C1 segment of cervical spinal cord (tissue), 14 donors: ENCODE measurements around the gene GBE1.

Source experiments
- DNase-seq, 14 donors: peaks; one replicate each; lab custom pipeline; 2025; lab: John Stamatoyannopoulos, UW

Gene GBE1

DNA sequence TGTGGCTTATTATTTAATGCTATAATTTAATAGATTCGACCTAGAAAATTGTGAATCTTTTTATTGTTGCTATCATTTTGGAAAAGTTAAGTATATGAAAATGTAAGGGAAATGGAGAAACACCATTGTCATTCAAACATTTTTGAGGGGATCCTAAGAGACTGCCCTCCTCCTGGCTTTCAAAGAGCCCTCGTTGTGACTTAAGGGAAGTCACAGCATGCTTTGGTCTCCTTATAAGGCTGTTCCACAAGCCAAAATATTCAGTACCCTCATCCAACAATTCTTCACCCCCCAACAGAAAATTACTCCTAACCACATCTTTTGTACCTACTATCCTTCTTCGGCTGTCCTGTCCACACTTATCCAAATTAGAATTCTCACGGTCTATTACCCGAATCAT lies 140.2 kb downstream of the GBE1 start:
- no peak for DNase-seq

DNA sequence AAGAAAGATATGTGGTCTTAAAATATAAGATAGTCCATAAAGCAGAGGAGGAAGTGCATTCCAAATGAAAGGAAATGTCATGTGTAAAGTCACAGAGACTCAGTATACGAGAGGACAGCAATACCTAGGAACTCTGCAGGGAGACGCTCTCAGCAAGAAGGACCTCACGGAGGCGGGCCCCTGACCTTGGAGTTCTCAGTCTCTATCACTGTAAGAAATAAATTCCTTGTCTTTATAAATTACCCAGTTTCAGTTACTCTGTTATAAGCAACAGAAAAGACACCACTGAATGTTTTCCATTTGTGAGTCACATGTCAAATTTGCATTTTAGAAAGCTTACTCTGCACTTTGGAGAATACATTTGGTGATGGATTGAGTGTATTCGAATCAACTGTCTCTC lies 140.6 kb downstream of the GBE1 start:
- no peak for DNase-seq

DNA sequence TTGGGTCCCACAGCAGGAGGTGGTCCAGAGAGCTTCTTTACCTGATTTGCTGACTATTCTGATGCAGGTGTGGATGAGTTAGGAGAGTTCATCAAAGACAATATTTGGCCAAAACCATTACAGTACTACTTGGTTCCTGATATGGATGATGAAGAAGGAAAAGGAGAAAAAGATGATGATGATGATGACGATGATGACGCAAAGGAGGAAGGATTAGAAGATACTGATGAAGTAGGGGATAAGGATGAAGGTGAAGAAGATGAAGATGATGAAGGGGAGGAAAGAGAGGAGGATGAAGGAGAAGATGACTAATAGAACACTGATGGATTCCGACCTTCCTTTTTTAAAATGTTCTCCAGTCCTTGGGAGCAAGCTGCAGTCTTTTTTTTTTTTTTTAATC lies 148.7 kb downstream of the GBE1 start:
- DNase-seq, result no peak

DNA sequence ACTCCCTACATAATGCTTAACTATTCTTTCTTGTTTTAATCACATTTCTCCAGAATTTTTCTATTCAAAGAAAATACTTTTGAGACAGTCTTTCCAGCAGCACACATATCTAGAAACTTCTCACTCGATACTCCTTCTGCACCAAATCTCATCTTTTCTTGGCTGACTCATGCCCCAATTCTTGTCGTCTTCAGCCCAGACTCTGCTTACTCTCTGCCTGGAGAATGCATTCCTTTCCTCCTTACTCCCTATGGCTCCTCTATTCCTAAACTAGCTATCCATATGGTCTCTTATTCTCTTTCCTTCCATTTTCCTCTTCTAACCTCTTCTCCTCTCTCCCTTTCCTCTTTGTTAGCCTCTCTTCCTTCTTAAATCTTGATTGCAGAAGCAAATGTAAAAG lies 158.7 kb downstream of the GBE1 start:
- DNase-seq, result no peak

DNA sequence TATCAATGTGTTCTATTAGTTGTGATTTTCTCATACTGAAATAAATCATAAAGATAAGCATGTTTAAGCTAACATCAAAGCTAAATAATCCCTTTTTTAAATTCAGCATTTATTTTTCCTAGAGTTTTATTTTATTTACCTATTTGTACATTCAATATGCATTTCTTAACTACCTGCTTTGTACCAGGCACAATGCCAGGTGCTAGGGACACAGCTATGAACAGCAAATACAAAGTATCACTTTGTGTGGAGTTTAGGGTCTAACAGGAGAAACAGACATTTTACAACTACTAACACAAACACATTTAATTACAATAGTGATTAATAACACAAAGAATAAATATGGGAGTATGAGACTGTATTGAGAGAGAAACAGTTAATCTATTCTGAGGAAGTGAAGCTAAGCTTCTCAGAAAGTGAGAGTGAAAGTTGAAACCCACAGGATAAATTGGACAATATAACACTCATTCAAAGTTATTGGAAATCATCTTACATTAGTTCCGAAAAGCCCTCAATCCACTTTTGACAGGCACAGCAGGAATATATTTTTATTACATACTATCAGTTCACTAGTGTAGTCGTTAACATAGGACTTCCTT lies 159.6 kb downstream of the GBE1 start:
- DNase-seq, result no peak

DNA sequence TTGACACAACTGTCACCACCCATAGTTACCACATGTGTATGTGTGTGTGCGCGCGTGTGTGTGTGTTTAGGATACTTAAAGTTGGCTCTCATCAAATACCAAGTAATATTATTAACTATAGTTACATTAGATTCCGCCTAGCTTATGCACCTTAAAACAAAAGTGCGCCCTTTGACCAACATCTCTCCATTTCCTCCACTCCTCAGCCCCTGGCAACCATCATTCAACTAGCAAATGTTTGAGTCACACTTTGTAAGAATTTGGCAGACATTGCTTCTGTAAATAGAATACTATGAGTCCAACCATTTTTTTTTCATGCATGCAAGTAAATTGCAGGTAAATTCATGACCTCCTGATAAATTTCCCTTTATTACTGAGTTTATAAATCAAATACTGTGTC lies 169.3 kb downstream of the GBE1 start:
- DNase-seq, result no peak

DNA sequence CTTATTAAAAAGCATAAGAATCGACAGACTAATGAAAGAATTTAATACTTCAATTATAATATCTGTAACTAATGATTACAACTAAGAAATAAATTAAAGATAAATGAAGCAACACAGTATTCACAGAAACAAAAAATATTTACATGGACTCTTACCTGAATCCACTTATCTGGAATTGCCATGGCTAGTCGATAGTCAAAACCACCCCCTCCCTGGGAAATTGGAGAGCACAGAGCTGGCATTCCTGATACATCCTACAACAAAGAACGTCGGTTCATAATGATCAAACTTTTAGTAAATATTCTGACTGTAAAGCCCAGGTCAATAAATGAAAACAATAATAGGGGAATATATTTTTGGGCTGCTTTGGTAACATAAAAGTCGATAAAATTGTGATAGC lies 175.5 kb downstream of the GBE1 start:
- no peak for DNase-seq

DNA sequence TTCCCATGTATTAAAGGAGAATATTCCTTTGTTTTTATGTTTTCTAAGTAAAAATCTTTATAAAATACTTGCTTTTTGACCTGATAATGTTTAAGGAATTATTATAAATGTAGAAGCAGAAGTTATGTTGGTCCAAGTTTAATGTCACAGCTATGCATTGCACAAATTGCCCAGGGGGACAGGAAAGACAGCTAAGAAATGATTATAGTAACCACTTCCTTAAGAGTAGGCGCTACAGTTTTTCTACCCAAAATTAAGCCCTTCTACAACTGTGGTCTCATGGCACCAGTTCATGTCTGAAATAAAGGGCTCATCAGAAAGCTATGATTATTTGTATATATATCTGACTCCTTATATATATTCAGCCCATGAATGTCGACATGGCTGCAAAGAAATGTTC lies 176.4 kb downstream of the GBE1 start:
- DNase-seq, result no peak

DNA sequence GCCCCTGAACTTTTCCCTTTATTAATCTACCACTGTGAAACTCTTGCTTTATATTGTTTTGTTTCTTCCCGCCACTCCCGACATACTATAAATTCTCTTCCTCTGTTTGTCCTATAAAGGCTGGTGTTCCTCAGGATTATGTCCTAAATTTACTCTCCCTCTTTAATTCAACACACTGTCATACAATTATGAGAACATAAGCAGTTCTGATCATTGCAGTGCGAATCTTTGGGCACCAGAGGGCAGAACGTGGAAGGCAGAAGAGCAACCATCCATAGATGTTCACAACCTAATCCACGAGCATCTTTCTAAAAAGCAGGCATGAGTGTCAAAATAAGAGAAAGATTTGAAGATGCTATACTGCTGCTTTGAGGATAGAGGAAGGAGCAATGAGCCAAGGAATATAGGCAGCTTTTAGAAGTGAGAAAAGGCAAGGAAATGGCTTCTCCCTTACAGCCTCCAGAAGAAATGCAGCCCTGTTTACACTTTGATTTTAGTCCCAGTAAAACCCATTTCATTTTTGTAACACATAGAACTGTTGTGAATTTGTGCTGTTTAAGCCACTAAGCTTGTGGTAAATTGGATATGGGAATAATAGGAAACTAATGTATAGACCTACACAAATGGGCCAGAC lies 179.4 kb downstream of the GBE1 start:
- DNase-seq, result peak in 2 of 14 donors; percentile 0

DNA sequence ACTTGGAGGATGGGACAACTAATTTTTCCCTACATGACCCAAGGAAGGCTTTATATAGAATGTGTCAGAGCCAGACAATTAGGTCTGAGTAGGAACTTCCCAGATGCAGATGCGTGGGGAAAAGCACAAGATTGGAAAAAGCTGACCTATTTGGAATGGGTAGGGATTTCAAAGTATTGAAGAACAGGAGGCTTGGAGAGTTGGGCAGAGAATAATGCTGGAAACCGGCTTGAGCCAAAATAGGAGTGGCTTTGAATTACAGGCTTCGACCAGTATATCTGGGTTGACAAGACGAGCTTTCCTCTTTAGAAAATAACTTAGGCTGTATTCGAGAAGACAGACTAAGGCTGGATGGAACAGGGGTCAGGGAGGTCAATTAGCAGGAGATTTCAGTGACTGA lies 181.1 kb downstream of the GBE1 start:
- DNase-seq, result peak in 1 of 14 donors; percentile 2

DNA sequence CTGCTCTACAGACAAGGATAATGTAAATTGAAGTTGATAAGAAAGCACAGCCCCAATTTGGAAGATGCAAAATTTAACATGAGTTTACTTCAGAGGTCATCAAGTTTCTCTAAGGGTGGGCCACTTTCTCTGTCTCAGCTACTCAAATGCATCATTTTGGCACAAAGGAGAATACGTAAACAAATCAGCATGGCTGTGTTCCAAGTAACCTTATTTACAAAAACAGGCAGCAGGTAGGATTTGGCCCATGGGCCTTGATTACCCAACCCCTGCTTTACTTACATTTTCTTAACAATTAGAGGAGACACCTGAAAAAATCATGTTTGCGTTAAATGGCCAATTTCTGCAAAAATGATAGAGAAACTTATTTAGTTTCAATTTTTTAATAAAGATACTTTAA lies 181.7 kb downstream of the GBE1 start:
- no peak for DNase-seq

DNA sequence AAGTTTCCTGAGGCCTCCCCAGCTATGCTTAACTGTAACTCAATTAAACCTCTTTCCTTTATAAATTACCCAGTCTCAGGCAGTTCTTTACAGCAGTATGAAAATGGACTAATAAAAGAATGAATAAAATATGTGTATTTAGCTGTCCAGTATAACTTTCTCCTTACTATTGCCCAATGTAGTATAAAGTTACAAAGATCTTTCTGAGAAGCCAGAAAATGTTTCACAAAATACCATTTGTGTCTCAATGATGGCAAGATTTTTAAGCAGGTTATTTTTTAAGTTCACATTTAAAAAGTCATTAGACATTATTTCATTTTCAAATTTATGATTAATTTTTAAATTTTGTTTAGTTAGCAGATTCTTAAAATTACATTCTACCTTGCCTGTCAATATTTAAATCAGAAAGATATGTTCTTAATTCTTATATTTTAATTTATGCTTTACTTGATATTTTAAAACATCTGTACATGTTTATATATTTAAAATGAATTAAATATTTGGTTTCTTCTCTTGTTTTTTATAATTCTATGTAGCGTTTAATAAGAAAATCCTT lies 189.2 kb downstream of the GBE1 start:
- DNase-seq, result no peak

DNA sequence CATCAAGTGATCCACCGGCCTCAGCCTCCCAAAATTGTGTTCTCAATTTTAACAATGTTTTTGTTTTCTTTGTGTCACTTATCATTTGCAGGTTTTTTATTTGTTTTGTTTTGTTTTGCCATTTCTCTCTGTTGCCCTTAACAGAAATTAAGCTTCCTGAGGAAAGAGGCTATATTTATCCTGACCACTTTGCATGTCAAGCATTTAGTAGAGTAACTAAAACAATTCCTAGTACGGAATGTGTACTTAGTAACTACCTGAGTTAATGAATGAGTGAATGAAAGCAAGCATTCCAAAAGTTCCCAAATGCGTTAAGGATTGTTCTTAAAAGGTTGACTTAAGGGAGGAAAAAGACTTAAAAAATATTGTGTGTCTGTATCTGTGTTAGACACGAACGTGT lies 193.1 kb downstream of the GBE1 start:
- DNase-seq, result no peak

DNA sequence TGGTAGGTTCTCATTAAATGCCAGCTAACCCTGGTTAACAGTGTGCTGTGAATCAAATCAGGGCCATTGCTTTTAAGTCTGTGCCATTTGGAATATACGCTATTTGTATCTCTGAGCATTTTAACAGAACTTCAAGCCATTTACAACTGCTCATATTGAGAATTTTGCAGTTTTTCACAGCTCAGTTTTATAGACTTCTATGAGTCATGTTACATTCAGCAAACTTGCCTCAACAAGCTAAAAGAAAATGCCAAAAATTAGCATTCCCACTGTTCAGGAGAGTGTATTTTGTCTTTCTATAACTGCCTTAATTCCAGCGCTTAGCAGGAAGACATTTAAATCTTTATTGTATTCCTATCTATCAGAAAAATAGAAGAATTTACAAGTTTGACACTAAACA lies 196.4 kb downstream of the GBE1 start:
- no peak for DNase-seq

DNA sequence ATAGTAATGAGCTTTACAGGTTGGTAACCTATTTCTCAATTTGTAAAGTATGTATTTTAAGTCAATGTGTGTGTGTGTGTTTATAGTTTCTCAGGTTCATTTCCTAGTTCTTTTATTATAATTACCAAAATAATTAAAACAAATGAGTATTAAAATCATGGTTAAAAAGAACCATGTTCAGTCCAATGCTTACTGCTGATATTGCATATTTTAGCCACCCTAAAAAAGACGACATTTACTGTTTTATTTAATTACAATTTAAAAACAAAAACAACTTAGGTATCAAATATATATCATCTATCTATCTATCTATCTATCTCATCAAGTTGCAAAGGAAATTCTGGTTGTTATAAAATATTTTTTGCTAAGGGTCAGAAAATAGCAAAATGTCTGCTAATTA lies 203.3 kb downstream of the GBE1 start:
- no peak for DNase-seq

DNA sequence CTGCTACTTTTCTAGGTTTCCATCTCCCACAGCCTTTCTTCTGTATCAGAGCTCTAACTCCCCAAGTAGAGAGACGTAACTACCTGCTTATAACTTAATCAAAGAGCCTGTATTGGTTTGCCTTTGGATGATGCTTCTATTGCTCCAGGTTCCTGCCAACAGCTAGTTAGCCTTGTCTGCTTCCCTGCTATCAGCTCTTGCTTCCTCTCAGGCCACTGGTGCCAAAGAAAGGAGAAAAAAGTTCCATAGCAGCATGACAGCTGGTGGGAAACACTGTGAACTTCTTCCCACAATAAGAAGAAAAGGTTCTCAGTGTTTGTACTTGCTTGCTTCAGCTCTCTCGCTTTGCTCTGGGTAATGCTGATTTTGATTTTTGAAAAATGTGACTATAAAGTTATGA lies 206.6 kb downstream of the GBE1 start:
- no peak for DNase-seq

DNA sequence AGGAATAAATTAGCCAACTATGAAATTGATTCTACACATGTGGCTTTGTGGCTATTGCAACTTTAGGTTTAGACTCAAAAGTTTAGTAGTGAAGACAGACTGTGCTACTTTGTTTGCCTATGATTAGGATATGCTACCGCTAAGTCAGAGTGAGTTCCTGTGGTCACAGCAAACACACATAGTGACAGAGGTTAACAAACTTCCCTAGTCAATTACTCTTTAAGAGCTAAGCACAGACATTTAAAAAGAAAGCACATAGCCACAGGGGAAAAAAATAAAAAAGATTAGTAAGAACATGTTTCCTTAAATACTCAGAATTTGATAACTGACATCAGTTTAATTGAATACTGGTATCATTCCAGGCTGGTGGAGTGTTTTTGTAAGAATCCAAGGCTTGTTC lies 207.1 kb downstream of the GBE1 start:
- no peak for DNase-seq

DNA sequence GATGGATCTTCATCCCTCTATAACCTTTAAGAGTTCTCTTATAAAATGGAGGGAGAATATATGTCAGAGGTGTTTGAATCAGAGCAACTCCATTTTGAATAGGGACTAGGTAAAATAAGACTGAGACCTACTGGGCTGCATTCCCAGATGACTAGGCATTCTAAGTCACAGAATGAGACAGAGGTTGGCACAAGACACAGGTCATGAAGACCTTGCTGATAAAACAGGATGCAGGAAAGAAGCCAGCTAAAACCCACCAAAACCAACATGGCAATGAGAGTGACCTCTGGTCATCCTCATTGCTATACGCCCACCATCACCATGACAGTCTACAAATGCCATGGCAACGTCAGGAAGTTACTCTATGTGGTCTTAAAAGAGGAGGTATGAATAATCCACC lies 211.0 kb downstream of the GBE1 start:
- DNase-seq, result no peak

DNA sequence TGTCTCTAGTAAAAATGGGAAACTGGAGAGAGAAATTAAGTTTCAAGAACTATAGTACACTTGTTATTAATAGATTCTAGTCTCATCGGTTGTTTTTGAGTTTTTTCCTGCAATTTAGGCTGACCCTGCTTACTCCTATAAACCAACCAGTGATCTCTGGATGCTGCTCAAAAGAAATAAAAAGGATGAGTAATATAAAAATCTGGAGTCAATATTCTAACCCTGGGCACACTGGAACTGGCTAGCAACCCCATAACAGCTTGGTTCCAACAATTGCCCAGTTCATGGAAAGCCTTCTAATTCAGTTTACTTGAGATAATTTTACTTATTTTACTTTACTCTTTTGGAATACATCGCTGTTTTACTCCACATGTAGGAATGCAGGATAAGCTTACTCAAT lies 211.6 kb downstream of the GBE1 start:
- no peak for DNase-seq

DNA sequence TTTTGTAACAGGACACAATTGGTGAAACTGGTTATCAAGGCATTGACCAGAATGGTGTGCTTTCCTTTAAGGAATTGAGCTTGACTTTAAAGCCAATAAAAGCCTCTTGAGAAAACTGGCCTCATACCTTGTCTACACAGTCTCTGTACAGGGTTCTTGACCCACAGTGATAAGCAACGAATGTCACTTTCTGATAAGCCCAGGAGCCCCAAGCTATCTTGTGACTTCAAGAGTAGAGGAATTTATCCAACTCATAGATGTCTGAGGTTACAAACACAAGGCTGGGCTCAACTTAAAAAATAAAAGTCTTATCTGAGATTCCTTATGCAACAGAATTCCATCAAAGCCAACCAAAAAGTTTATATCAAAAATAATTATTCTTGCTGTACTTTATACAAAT lies 212.1 kb downstream of the GBE1 start:
- no peak for DNase-seq

DNA sequence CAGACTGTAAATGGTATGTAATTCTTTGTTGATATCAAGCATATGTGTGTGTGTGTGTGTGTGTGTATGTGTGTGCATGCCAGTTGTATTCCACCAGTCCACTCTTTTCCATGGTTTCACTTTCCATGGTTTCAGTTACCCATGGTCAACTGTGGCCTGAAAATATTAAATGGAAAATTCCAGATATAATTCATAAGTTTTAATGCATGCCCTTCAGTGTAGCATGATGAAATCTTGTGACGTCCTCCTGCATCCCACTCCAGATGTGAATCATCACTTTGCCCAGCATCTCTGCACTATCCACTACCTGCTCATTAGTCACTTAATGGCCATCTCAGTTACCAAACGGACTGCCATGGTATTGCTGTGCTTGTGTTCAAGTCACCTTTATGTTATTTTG lies 215.9 kb downstream of the GBE1 start:
- DNase-seq, result no peak

DNA sequence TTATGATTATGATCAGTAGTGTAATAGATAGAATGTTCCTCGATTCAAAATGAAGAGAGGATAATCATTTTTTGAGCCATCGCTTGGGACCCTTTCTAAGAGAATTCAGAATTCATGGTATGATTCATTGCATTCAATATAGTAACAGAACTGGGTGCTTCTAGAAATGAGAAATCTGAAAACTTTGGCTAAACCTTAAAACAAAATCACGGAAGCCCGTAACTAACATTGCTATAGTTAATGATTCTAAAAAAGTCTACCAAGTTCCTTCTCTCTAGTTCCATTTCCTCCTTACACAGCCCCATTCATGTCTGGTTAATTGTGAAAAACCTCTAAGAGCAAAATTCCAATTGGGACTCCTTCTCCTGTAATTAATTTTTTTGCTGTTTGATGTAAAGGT lies 217.1 kb downstream of the GBE1 start:
- no peak for DNase-seq

DNA sequence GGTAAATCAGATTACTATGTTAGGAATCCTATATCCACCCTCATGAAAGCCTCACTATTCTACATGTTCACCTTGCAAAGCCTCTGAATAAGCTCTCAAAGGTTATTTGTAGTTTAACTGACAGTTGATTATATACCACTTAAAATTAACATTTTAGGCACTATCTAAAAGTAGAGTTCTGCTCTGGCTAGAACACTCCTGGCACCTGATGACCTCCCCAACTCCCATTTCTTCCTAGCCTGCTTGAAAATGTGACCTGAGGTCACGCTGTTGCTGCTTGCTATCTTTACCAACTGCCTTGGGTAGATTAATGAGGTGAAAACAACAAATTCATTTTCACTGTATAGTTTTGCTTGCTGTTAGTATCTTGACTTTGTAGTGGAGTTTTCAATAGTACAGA lies 220.7 kb downstream of the GBE1 start:
- DNase-seq, result no peak

DNA sequence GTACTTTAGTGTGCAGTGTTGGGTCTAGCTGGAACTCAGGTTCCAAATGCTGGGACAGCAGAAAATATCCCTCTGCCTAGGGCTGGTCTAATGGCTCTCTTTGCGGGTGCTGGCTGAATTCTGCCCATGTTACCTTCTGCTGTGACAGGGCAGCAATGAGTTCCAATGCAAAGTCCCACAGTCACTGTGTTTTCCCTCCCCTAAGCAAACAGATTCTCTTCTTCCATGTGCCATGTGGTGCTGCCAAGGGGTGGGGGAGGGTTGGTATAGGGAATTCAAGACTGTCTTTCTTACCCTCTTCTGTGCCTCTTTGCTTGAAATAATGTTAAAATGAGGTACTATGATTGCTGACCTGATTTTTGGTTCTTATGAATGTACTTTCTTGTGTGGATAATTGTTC lies 229.6 kb downstream of the GBE1 start:
- no peak for DNase-seq
